ENCODE measurements around the gene DIPK1C.

Gene DIPK1C

DNA sequence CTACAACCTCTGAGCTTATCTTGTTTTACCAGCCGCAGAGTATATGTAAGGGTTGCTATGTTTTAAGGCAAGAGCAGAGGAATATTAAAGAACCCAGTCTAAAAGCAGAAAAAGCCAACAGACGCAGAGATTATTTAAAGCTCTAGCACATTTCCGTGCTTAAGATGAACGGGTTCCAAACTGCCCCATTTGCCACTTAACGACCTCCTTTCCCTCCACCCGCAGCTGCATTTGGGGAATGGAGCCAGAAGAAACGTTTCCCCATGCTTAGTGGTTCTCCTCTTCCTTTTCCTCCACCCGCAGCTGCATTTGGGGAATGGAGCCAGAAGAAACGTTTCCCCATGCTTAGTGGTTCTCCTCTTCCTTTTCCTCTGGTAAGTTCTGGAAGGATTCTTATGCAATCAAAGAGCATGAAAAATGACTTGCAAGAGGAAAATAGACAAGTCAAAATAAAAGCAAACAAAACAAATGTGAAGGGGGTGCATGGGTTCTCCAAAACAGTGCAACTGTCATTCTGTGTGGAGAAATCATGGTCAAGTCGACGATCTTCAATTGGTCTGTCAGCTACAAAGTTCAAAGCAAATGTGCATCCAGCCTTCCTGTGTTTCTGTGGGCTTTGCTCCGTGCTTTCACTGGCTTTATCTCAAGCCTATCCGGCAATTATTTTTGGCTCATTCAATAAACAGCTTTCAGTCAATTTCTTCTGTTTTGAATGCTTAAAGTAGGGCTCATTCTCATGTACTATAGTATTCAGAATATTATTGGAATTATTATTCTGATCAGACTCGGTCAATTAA is 57.8 kb downstream of the DIPK1C start:
- DNase-seq (ENCODE audit: low read depth in 1 of 2, low spot score in 1 of 2), result no peak

DNA sequence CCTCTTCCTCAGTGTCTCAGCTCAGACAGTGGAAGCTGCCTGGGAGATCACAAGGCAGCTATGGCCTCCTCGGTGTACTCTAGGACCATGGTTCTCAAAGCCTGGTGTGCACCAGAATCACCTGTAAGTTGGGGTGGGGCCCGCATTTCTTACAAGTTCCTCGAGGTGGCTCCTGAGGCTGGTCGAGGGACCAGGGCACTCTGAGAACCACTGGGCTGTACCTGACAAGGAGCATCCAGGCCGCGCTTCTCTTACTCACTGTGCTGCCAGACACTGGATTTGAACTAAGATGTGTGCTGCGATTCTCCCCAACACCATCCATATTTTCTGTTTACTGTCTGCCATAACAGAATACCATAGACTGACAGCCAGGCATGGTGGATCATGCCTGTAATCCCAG is 59.5 kb downstream of the DIPK1C start:
- TF ChIP-seq JUND (IDR thresholded peaks at IDR 0.05; ENCODE audit: low read depth), result no peak
- DNase-seq (ENCODE audit: low read depth in 1 of 2, low spot score in 1 of 2), result peak in 1 of 2 experiments; percentile 26
- in situ Hi-C loops (cut with HindIII; ENCODE audit: low pct_unique_long_range_greater_than_20kb, low sequenced_read_pairs), result no loop called here

More for the DNA sequence above, 57.8 kb downstream of the DIPK1C start:
- TF ChIP-seq JUND (IDR thresholded peaks at IDR 0.05; ENCODE audit: low read depth), result no peak
- in situ Hi-C loops (cut with HindIII; ENCODE audit: low pct_unique_long_range_greater_than_20kb, low sequenced_read_pairs), result no loop called here

DNA sequence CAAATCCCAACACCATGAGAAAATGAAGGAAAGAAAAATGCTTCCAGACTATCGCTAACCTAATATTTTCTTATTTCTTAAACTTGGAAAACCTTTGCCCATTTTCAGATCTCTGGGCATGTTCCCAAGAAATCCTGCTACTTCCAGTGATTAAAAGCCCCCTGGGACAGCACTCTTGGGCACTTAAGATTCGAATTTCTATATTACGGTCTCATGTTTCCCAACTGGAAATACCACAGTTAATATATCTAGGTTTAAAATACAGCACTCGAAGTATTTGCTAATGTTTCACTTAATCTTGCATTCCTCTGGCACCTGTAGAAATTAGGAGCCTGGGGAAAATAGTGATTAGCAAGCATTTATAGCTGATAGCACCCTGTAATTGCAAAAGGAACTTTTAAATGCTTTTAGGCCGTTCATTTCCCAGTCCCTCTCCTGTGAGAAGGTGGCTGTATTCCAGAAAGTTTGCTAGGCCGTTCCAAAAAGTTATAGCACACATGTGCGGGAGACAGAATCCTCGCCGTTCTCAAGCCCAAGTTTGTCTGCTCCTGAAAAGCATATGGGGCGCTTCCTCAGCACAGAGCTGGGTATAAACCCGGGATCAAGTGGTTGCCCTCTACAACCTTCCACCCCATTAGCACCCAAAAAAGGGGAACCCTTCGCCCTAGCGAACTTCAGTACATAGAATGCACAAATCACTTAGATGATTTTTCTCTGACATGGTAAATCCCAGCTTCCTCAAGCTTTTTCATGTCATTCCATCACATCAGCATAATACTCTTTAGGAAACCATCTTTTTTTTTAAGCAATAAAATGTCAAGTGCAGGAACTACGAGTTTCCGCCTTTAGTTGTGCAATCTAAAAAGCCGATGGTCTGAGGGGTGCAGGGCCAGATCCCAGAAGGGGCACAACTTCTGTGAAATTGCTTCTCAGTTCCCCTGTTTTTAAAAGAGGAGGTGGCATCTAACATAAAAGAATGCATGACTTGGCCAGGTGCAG is 60.6 kb downstream of the DIPK1C start:
- no peak for TF ChIP-seq JUND (IDR thresholded peaks at IDR 0.05; ENCODE audit: low read depth)
- in situ Hi-C loops (cut with HindIII; ENCODE audit: low pct_unique_long_range_greater_than_20kb, low sequenced_read_pairs), result no loop called here
- no peak for DNase-seq (ENCODE audit: low read depth in 1 of 2, low spot score in 1 of 2)

DNA sequence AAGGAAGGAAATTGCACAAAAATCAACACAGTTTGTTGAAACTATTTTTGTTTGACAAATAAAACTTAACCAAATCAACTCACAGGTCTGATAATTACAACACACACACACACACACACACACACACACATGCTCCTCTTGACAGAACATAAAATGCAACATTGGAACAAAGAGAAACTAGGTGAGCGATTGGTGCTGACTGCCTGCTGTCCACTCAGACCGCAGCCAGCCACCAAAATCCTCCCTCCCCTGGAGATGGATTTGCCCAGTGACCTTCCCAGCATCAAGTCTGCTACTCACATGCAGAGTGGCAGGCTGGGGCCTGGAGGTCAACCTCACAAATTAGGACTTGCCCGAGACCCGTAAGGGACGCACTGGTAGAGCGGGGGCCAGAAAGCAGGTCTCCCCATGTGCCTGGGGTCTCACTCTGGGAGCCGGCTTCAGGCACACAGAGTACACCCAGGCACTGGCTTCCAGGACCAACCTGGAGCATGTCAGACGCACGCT is 61.4 kb downstream of the DIPK1C start:
- no peak for TF ChIP-seq JUND (IDR thresholded peaks at IDR 0.05; ENCODE audit: low read depth)
- DNase-seq (ENCODE audit: low read depth in 1 of 2, low spot score in 1 of 2), result no peak
- in situ Hi-C loops (cut with HindIII; ENCODE audit: low pct_unique_long_range_greater_than_20kb, low sequenced_read_pairs), result no loop called here

DNA sequence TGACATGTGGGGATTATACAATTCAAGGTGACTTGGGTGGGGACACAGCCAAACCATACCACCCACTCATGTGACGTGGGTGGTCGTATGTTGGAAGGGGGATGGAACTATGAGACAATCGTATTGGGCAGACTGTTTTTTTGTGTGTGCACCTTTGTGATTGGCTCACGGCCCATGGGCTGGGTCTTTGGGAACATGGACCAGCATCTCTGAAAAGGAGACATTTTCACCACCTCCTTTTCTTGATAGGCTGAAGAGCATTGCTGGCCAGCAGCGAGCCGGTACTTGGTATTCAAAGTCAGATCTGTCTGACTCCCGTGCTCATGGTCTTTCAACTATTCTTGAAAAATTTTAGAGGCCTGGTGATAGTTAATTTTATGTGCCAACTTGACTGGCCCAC is 62.1 kb downstream of the DIPK1C start:
- in situ Hi-C loops (cut with HindIII; ENCODE audit: low pct_unique_long_range_greater_than_20kb, low sequenced_read_pairs), result no loop called here

DNA sequence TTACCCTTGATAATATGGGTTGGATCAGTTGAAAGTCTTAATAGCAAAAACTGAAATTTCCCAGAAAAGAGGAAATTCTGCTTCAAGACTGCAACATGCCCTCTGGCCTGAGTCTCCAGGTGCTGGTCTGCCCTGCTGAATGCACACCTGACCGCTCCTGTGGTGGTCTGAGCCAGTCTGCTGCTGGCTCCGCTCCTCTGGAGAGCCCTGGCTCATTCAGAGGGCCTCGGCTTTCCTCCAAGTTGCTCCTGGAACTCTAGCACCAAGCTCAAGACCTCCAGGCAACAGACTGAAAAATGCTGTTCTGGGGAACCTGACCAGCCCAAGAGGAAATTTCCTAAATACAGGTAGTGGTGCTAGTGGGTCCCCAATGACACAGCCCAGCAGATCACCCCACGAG is 64.8 kb downstream of the DIPK1C start:
- no peak for DNase-seq (ENCODE audit: low read depth in 1 of 2, low spot score in 1 of 2)
- in situ Hi-C loops (cut with HindIII; ENCODE audit: low pct_unique_long_range_greater_than_20kb, low sequenced_read_pairs), result no loop called here
- no peak for TF ChIP-seq JUND (IDR thresholded peaks at IDR 0.05; ENCODE audit: low read depth)

More for the DNA sequence above, 62.1 kb downstream of the DIPK1C start:
- DNase-seq (ENCODE audit: low read depth in 1 of 2, low spot score in 1 of 2), result no peak
- no peak for TF ChIP-seq JUND (IDR thresholded peaks at IDR 0.05; ENCODE audit: low read depth)

DNA sequence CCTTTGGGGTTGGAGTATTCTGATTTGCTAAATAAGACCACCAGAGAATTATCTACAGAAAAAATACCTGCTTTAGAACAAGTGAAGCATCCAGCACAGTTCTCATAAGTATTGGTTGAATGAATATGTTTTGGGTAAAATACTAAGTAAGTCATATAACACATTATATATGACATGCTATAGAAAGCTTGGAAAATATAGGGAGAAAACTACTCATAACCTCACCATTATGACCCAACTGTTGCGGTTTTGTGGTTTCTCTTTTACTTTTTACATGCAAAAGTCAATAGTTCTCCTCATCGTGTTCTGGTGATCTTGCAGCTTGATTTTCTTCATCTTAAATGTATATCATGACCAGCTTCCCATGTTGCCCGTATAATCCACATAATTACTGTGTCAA is 66.2 kb downstream of the DIPK1C start:
- TF ChIP-seq JUND (IDR thresholded peaks at IDR 0.05; ENCODE audit: low read depth), result no peak
- DNase-seq (ENCODE audit: low read depth in 1 of 2, low spot score in 1 of 2), result no peak
- in situ Hi-C loops (cut with HindIII; ENCODE audit: low pct_unique_long_range_greater_than_20kb, low sequenced_read_pairs), result no loop called here

DNA sequence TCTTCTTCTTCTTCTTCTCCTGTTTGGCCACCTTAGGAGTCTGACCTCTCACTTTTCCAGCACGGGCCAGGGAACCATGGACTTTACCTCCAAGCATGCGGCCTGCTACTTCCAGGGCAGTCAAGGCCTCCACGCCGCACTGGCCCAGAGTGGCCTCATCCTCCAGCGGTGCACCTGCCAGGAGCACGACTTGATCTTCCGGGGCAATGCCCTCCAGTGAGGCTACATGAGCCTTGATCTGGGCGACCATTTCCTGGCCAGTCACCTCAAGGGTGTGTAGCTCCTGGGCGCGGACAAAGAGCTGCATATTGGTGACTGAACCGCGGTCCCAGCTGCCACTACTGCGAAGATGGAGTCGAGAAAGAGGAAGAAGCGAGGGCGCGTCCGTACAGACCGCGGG is 67.1 kb downstream of the DIPK1C start:
- DNase-seq (ENCODE audit: low read depth in 1 of 2, low spot score in 1 of 2), result no peak
- no peak for TF ChIP-seq JUND (IDR thresholded peaks at IDR 0.05; ENCODE audit: low read depth)
- in situ Hi-C loops (cut with HindIII; ENCODE audit: low pct_unique_long_range_greater_than_20kb, low sequenced_read_pairs), result no loop called here

DNA sequence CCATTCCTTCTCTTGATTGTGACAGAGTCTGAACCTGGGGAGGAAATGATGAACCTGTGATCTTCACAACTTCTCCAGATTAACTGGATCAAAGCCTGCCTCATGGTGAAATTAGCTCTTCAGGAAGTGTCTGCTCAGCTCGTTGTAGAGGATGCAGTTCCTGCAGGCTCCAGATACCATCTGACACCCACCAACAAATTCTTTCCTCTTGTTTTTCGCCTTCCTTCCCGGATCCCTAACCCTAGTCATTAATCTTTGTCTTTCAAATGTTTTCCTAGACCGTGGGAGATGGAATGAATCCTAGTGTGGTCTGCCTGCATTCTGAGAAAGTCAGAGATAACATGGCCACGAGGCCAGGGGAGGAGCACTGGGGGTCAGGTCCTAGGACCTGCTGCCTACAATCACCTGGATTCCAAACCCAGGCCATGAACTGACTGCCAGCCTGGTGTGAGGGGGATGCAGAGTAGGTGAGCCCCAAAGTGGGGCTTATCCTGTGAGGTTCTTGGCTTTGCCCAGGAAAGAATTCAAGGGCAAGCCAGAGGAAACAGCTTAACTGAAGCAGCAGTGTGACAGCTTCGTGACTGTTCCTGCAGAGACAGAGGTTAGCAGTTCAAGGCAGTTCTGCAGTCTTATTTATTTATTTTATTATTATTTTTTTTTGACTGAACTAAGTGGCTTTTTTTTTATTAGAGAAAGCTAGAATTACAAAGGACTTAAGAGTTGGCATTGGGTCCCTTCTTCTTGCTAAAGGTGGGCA is 67.8 kb downstream of the DIPK1C start:
- DNase-seq (ENCODE audit: low read depth in 1 of 2, low spot score in 1 of 2), result no peak
- in situ Hi-C loops (cut with HindIII; ENCODE audit: low pct_unique_long_range_greater_than_20kb, low sequenced_read_pairs), result no loop called here
- no peak for TF ChIP-seq JUND (IDR thresholded peaks at IDR 0.05; ENCODE audit: low read depth)

DNA sequence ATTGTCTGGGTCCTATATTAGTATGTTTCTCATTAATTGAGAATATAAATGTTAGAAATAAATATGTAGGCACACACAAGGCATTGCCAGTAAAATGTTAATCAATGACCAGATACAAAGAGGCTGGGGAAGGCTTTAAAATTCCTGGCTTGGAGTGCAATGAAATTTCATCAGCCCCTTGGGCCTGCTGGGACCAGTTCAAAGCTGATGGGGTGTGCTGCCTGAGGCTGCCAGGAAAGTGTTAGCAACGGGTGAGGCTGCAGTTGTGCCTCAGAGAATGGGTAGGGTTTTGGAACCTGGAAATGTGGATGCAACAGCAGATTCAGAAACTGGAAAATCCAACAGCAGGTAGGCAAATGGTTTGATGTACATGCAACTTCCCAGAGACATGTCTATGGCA is 68.9 kb downstream of the DIPK1C start:
- DNase-seq (ENCODE audit: low read depth in 1 of 2, low spot score in 1 of 2), result no peak
- no peak for TF ChIP-seq JUND (IDR thresholded peaks at IDR 0.05; ENCODE audit: low read depth)
- in situ Hi-C loops (cut with HindIII; ENCODE audit: low pct_unique_long_range_greater_than_20kb, low sequenced_read_pairs), result no loop called here

DNA sequence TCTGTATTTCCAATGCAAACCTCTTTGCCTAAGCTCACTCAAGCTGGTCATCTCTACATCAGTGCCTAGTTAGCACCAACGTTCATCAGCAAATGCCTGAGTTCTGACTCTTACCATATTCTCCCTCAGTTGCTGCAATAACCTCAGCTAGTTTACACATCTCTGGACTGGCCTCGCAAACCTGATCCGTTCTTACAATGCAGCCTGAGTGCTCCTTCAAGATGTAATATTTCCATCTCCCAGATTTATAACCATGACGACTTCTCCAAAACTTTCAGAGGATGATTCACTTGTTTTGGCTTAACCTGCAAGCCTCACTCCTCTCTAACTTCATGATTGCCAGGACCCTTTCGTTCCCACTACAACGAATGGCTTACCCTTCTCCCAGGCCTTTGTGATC is 69.7 kb downstream of the DIPK1C start:
- DNase-seq (ENCODE audit: low read depth in 1 of 2, low spot score in 1 of 2), result no peak
- no peak for TF ChIP-seq JUND (IDR thresholded peaks at IDR 0.05; ENCODE audit: low read depth)
- in situ Hi-C loops (cut with HindIII; ENCODE audit: low pct_unique_long_range_greater_than_20kb, low sequenced_read_pairs), result no loop called here
